Gastroesophageal sphincter (tissue), 3 donors: ENCODE data around the gene KLHL22.

Experiments used
- POLR2A ChIP-seq, 2 donors: fragments of 450-650 bp; IDR thresholded peaks; one replicate each; pipeline ENCODE4 v1.6.1; 2017; ENCODE audit warnings: antibody characterized with exemption in 2 of 2, mild to moderate bottlenecking in 2 of 2, moderate library complexity in 1 of 2
- POLR2AphosphoS5 ChIP-seq: sonication (generic); formaldehyde crosslinking; IDR thresholded peaks from one replicate; pipeline ENCODE4 v1.6.1; 2017; ENCODE audit warnings: antibody characterized with exemption
- TF ChIP-seq, protein P1 (sequence below), 4 experiments: fragments of 200-600 bp in 2 of 4; fragments of 450-650 bp in 2 of 4; sonication (generic) in 1 of 4; IDR thresholded peaks; one replicate each; pipeline ENCODE4 v1.5.1; 2017 to 2019; ENCODE audit warnings: antibody characterized with exemption in 4 of 4, mild to moderate bottlenecking in 2 of 4, moderate library complexity in 2 of 4

- TF ChIP-seq, protein P1, sequence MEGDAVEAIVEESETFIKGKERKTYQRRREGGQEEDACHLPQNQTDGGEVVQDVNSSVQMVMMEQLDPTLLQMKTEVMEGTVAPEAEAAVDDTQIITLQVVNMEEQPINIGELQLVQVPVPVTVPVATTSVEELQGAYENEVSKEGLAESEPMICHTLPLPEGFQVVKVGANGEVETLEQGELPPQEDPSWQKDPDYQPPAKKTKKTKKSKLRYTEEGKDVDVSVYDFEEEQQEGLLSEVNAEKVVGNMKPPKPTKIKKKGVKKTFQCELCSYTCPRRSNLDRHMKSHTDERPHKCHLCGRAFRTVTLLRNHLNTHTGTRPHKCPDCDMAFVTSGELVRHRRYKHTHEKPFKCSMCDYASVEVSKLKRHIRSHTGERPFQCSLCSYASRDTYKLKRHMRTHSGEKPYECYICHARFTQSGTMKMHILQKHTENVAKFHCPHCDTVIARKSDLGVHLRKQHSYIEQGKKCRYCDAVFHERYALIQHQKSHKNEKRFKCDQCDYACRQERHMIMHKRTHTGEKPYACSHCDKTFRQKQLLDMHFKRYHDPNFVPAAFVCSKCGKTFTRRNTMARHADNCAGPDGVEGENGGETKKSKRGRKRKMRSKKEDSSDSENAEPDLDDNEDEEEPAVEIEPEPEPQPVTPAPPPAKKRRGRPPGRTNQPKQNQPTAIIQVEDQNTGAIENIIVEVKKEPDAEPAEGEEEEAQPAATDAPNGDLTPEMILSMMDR (IDR thresholded peaks at IDR 0.05): no peak
- no peak for TF ChIP-seq POLR2A (IDR thresholded peaks at IDR 0.05)
- TF ChIP-seq POLR2AphosphoS5: no peak
Observed at GRCh38 chr22:20397498-20397897, 98.1 kb downstream of the KLHL22 start.
